Fibroblast of lung (primary cell): ENCODE data around the gene ODAD3.

Experiments used
- CTCF ChIP-seq, 2 donors: IDR thresholded peaks in 1 of 2; conservative IDR thresholded peaks in 1 of 2; 1 replicate in 1 of 2; 2 replicates in 1 of 2; pipeline ENCODE4 v1.5.1; 2011 to 2012; ENCODE audit warnings: low read length in 2 of 2, control low read depth in 1 of 2, inconsistent platforms in 1 of 2, low read depth in 1 of 2, mild to moderate bottlenecking in 1 of 2
- EZH2 ChIP-seq: IDR thresholded peaks from 2 replicates; pipeline ENCODE4 v1.5.1; 2012; ENCODE audit warnings: low read length, control low read depth, mild to moderate bottlenecking; ENCODE audit errors: missing control alignments

- TF ChIP-seq EZH2 (no peak), CTCF (conservative IDR thresholded peaks at IDR 0.05 in 1 of 2, IDR thresholded peaks at IDR 0.05 in 1 of 2; ENCODE audit: low read depth in 1 of 2, low read length in 2 of 2) (no peak)
These were observed 15.8 kb upstream of the ODAD3 start for GRCh38 chr19:11450570-11451326.
